Stimulated activated CD4-positive, alpha-beta T cell treated with anti-CD3 and anti-CD28 coated beads, Interleukin-1b, Interleukin-23, amount 100 ng/mL, for 1 hour (primary cell): ENCODE measurements around the gene ZNF277.

ENCODE experiments used
- DNase-seq, 2 donors: peaks; one replicate each; pipeline ENCODE4 v3.0.0-alpha.2; 2020; ENCODE audit warnings: low read depth in 2 of 2

Gene ZNF277

GRCh38 chr7:112185005-112185834, 21.3 kb upstream of the ZNF277 start:
- no peak for DNase-seq

GRCh38 chr7:112186300-112186699, 20.2 kb upstream of the ZNF277 start:
- DNase-seq: no peak

GRCh38 chr7:112188257-112188656, 18.2 kb upstream of the ZNF277 start:
- DNase-seq: no peak

- DNase-seq: no peak
Observed at GRCh38 chr7:112189691-112190090, 16.8 kb upstream of the ZNF277 start.

GRCh38 chr7:112190120-112190519, 16.4 kb upstream of the ZNF277 start:
- DNase-seq: no peak

GRCh38 chr7:112192236-112193154, 14.0 kb upstream of the ZNF277 start:
- no peak for DNase-seq

- DNase-seq: no peak
Observed at GRCh38 chr7:112193915-112194502, 12.5 kb upstream of the ZNF277 start.

GRCh38 chr7:112195717-112196116, 10.8 kb upstream of the ZNF277 start:
- no peak for DNase-seq

- DNase-seq: no peak
Observed at GRCh38 chr7:112197322-112197721, 9.2 kb upstream of the ZNF277 start.

GRCh38 chr7:112199035-112199655, 7.3 kb upstream of the ZNF277 start:
- no peak for DNase-seq

GRCh38 chr7:112199672-112200071, 6.8 kb upstream of the ZNF277 start:
- DNase-seq: no peak

- DNase-seq: no peak
Observed at GRCh38 chr7:112201411-112201810, 5.1 kb upstream of the ZNF277 start.

GRCh38 chr7:112201839-112202238, 4.7 kb upstream of the ZNF277 start:
- DNase-seq: no peak

GRCh38 chr7:112202816-112203215, 3.7 kb upstream of the ZNF277 start:
- no peak for DNase-seq

- no peak for DNase-seq
Observed at GRCh38 chr7:112203365-112203739, 3.1 kb upstream of the ZNF277 start.

- no peak for DNase-seq
Observed at GRCh38 chr7:112204499-112205342, 1.8 kb upstream of the ZNF277 start.

GRCh38 chr7:112205343-112206237, 905 bp upstream of the ZNF277 start:
- DNase-seq: no peak

- no peak for DNase-seq
Observed at GRCh38 chr7:112206991-112207592, 597 bp downstream of the ZNF277 start.

- no peak for DNase-seq
Observed at GRCh38 chr7:112207765-112208164, 1.3 kb downstream of the ZNF277 start.
